Peyer's patch (tissue), 4 donors: Measurements from ENCODE around the gene ZFYVE19. TPM values are rescaled to one million over a fixed set of nuclear protein-coding genes. Genes with fewer than 3 reads are reported as not detected.

Experiments
- DNase-seq, 3 donors: peaks; one replicate each; pipeline ENCODE4 v3.0.0-alpha.2; 2017 to 2019
- H3K27ac ChIP-seq, 4 donors: fragments of 200-600 bp; sonication (generic); one replicate each; pipeline ENCODE4 v1.5.1; 2016 to 2019
- H3K27me3 ChIP-seq, 2 donors: fragments of 200-600 bp; sonication (generic); one replicate each; pipeline ENCODE4 v1.5.1; 2019
- H3K36me3 ChIP-seq, 3 donors: fragments of 200-600 bp; sonication (generic); one replicate each; pipeline ENCODE4 v1.5.1; 2016 to 2019
- H3K4me1 ChIP-seq, 4 donors: fragments of 200-600 bp; sonication (generic); one replicate each; pipeline ENCODE4 v1.5.1; 2016 to 2019
- H3K4me3 ChIP-seq, 4 donors: fragments of 200-600 bp; sonication (generic); 1 replicate in 3 of 4; 2 replicates in 1 of 4; pipeline ENCODE4 v1.5.1; 2016 to 2019; ENCODE audit warnings: mild to moderate bottlenecking in 1 of 4
- H3K9me3 ChIP-seq, 4 donors: fragments of 200-600 bp; sonication (generic); one replicate each; pipeline ENCODE4 v1.5.1; 2016 to 2019; ENCODE audit warnings: mild to moderate bottlenecking in 1 of 4
- POLR2A ChIP-seq, 2 donors: fragments of 450-650 bp; IDR thresholded peaks; one replicate each; pipeline ENCODE4 v1.5.1; 2017; ENCODE audit warnings: antibody characterized with exemption in 2 of 2, mild to moderate bottlenecking in 2 of 2, moderate library complexity in 2 of 2
- total RNA-seq, 4 donors: library from RNA; depleted of rRNA; stranded (reverse); fragments of >200 nt; gene quantifications; one replicate each; pipeline ENCODE4 v1.1.0, GENCODE V29; 2016
- TF ChIP-seq, protein P1 (sequence below), 6 experiments: fragments of 450-650 bp in 4 of 6; fragments of 200-600 bp in 2 of 6; sonication (generic) in 1 of 6; IDR thresholded peaks; one replicate each; pipeline ENCODE4 v1.5.1; 2017 to 2019; ENCODE audit warnings: antibody characterized with exemption in 6 of 6, mild to moderate bottlenecking in 3 of 6, moderate library complexity in 1 of 6

ZFYVE19 gene
- total RNA-seq, 4 donors from 2014 or later: 56.9 to 110 (median 79.9) TPM

DNA sequence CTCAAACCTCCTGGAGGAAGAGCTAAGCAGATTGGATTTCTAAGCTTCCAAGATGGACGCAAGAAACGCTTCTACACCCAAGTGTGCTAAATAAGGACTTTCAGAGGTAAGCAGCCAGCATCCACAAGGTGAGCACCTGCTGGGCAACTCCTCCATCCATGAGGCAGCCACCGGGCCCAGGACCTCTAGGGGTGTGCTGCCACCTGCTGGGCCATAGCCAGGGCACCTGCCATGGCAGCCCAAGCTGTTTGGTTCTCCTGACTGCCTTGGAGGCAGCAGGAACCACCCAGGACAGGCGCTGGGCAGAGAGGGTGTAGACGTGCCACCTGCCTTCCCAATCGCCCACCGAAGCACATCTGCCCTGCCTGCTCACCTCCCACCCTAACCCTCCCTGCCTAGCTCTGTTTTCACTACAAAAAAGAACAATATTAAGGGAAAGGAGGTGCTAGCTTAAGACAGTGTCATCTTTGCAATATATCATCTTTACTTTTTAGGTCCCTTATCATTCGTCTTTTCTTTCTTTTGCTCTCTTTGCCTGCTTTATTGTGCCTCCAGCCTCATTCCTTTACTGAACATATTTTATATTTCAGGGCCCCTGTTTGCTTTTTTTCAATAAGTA, 24.2 kb upstream of the ZFYVE19 start:
- Histone ChIP-seq H3K4me3 (no peak overlapping the region), H3K27me3 (no peaks in the 10 kb centered on the region), H3K27ac (no peak overlapping the region), H3K4me1 (peaks cover 0 to 23% (median 3%) of the 10 kb centered on the region in 4 donors), H3K36me3 (peaks cover 0 to 24% (median 0%) of the 10 kb centered on the region in 3 donors), H3K9me3 (no peaks in the 10 kb centered on the region)
- TF ChIP-seq, protein P1, sequence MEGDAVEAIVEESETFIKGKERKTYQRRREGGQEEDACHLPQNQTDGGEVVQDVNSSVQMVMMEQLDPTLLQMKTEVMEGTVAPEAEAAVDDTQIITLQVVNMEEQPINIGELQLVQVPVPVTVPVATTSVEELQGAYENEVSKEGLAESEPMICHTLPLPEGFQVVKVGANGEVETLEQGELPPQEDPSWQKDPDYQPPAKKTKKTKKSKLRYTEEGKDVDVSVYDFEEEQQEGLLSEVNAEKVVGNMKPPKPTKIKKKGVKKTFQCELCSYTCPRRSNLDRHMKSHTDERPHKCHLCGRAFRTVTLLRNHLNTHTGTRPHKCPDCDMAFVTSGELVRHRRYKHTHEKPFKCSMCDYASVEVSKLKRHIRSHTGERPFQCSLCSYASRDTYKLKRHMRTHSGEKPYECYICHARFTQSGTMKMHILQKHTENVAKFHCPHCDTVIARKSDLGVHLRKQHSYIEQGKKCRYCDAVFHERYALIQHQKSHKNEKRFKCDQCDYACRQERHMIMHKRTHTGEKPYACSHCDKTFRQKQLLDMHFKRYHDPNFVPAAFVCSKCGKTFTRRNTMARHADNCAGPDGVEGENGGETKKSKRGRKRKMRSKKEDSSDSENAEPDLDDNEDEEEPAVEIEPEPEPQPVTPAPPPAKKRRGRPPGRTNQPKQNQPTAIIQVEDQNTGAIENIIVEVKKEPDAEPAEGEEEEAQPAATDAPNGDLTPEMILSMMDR (IDR thresholded peaks at IDR 0.05): peak; percentile 11 to 97 (median 88)
- no peak for TF ChIP-seq POLR2A (IDR thresholded peaks at IDR 0.05)
- peak; percentile 62 to 92 (median 89) for DNase-seq

DNA sequence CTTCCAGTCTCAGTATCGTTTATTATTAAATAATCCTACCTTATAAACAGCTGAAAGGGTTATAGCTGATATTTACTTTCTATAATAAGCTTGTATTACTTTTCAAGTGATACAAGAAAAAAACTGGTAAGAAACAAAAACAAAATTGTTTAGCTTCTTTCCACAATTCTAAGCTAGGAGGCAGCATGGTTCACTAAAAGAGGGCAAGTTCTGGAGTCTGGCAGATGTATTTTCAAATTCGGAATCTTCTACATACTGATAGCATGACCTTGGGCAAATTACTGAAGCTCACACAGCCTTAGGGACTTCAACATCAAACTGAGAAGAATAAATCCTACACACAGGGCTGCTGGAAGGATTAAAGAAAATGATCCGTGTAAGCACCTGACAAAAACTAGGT, 21.7 kb upstream of the ZFYVE19 start:
- Histone ChIP-seq H3K36me3 (peaks cover 0 to 3% (median 0%) of the 10 kb centered on the region in 3 donors), H3K4me1 (peaks cover 0 to 38% (median 5%) of the 10 kb centered on the region in 4 donors), H3K4me3 (no peak overlapping the region), H3K27me3 (no peaks in the 10 kb centered on the region), H3K27ac (peak overlapping the region in 1 of 4 donors; percentile 69), H3K9me3 (no peaks in the 10 kb centered on the region)
- DNase-seq: no peak
- no peak for TF ChIP-seq POLR2A (IDR thresholded peaks at IDR 0.05)
- TF ChIP-seq, protein P1 (IDR thresholded peaks at IDR 0.05): peak in 3 of 6 experiments; percentile 24 to 34 (median 27)

DNA sequence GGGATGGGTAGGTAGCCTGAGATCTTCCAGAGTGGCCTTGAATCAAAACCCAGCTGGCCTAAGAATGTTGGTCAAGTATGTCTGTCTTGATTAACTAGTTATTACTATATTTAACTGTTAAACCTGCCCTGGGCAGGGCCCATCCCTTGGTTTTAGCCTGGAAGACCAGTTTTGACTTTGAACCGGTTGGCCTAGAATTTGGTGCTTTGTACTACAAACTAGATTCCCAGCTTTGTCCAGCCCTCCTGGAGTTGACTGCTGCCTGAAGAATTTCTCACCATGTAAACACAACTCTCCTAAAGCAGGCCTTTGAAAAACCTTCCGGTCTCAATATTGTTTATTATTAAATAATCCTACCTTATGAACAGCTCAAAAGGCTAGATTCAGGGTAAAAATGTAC, 21.1 kb upstream of the ZFYVE19 start:
- Histone ChIP-seq H3K36me3 (peaks cover 0 to 9% (median 0%) of the 10 kb centered on the region in 3 donors), H3K27ac (peak overlapping the region in 1 of 4 donors; percentile 69), H3K4me3 (no peak overlapping the region), H3K4me1 (peaks cover 0 to 38% (median 5%) of the 10 kb centered on the region in 4 donors), H3K9me3 (no peaks in the 10 kb centered on the region), H3K27me3 (no peaks in the 10 kb centered on the region)
- TF ChIP-seq POLR2A (IDR thresholded peaks at IDR 0.05): no peak
- TF ChIP-seq, protein P1 (IDR thresholded peaks at IDR 0.05): no peak
- no peak for DNase-seq

DNA sequence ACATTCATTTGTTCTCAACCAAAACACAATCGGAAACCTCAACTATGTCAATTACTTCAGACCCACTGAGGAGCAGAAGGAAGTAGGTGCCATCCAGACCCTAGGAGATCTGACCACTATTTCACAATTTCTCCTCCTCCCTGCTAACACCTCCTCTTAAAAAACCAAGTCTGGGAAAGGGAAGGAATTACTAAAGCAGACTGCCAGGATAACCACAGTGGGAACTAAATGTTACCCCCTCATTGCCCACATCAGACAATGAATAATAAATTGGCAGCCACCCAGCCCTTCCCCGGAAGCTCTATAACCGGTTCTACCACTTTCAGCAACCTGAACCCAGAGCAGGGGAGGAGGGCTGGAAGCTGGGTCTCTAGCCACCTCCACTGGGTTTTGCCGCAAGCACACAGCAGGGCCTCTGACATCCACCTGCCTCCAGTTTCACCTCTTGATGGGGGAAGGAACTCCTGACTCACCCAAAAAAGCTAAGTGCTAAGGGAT, 19.5 kb upstream of the ZFYVE19 start:
- Histone ChIP-seq H3K4me1 (peaks cover 0 to 38% (median 5%) of the 10 kb centered on the region in 4 donors), H3K36me3 (peaks cover 0 to 12% (median 0%) of the 10 kb centered on the region in 3 donors), H3K4me3 (no peak overlapping the region), H3K27ac (peak overlapping the region in 3 of 4 donors; percentile 20 to 91 (median 60)), H3K27me3 (no peaks in the 10 kb centered on the region), H3K9me3 (no peaks in the 10 kb centered on the region)
- TF ChIP-seq, protein P1 (IDR thresholded peaks at IDR 0.05): no peak
- TF ChIP-seq POLR2A (IDR thresholded peaks at IDR 0.05): peak in 1 of 2 donors; percentile 58
- peak in 2 of 3 donors; percentile 64 to 82 for DNase-seq

DNA sequence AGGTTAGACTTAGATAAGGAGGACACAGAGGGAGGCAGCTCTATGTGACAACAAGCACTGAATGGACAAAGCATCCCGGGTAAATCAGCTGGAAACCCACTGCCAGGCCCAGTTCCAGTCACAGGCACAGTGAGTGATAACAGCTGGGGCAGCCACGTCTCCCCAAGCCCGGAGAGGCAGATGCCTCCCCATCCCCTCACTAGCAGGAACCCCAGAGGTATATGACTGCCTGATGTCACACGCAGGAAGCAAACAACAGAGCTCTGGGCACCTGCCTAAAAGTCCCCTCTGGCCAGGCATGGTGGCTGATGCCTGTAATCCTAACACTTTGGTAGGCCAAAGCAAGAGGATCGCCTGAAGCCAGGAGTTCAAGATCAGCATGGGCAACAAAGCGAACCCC, 18.9 kb upstream of the ZFYVE19 start:
- TF ChIP-seq, protein P1 (IDR thresholded peaks at IDR 0.05): no peak
- no peak for TF ChIP-seq POLR2A (IDR thresholded peaks at IDR 0.05)
- Histone ChIP-seq H3K9me3 (no peaks in the 10 kb centered on the region), H3K27ac (peak overlapping the region in 3 of 4 donors; percentile 20 to 91 (median 60)), H3K4me3 (no peak overlapping the region), H3K4me1 (peaks cover 0 to 38% (median 5%) of the 10 kb centered on the region in 4 donors), H3K27me3 (no peaks in the 10 kb centered on the region), H3K36me3 (peaks cover 0 to 12% (median 0%) of the 10 kb centered on the region in 3 donors)
- DNase-seq: no peak
